ENCODE results near the gene REG3G. TPM values are rescaled to one million over a fixed set of nuclear protein-coding genes. Genes with fewer than 3 reads are reported as not detected.

REG3G gene
- polyA plus RNA-seq, 1 donor from 2014 or later: not detected

Other genes starting within 250 kb of the REG3G start
- gene REG1B, start 62.3 kb downstream of the REG3G start, polyA plus RNA-seq: not detected
- gene REG1A, start 94.8 kb downstream of the REG3G start, polyA plus RNA-seq: not detected
- not detected for gene REG3A, start 134.1 kb downstream of the REG3G start, polyA plus RNA-seq

Data from IgD-negative memory B cell (primary cell).